ENCODE measurements around the gene SHB.

Gene SHB

GRCh38 chr9:38022203-38022895 is 46.7 kb downstream of the SHB start:
- no peak overlapping the region for H3K4me3 ChIP-seq
- no peak for TF ChIP-seq CTCF (IDR thresholded peaks at IDR 0.05)
- DNase-seq (ENCODE audit: low spot score) = no peak
- H3K27ac ChIP-seq = no peak overlapping the region

GRCh38 chr9:38020151-38021076 is 48.6 kb downstream of the SHB start:
- H3K4me3 ChIP-seq = no peak overlapping the region
- no peak for TF ChIP-seq CTCF (IDR thresholded peaks at IDR 0.05)
- peak overlapping the region; percentile 5 to 9 for H3K27ac ChIP-seq
- DNase-seq (ENCODE audit: low spot score) = no peak

- no peak for DNase-seq (ENCODE audit: low spot score)
- Histone ChIP-seq H3K27ac (no peak overlapping the region), H3K4me3 (no peak overlapping the region)
- no peak for TF ChIP-seq CTCF (IDR thresholded peaks at IDR 0.05)
Measured at GRCh38 chr9:38019731-38020130, 49.3 kb downstream of the SHB start.

- TF ChIP-seq CTCF (IDR thresholded peaks at IDR 0.05) = no peak
- H3K4me3 ChIP-seq = no peak overlapping the region
- no peak for DNase-seq (ENCODE audit: low spot score)
- H3K27ac ChIP-seq = peak overlapping the region; percentile 1 to 69
Measured at GRCh38 chr9:38018958-38019602, 49.9 kb downstream of the SHB start.

GRCh38 chr9:38018241-38018957 is 50.6 kb downstream of the SHB start:
- Histone ChIP-seq H3K4me3 (no peak overlapping the region), H3K27ac (peak overlapping the region; percentile 1 to 69)
- DNase-seq (ENCODE audit: low spot score) = no peak
- TF ChIP-seq CTCF (IDR thresholded peaks at IDR 0.05) = no peak

GRCh38 chr9:38017885-38018186 is 51.2 kb downstream of the SHB start:
- no peak overlapping the region for H3K4me3 ChIP-seq
- peak overlapping the region in 1 of 2 donors; percentile 63 for H3K27ac ChIP-seq

More at GRCh38 chr9:38017885-38018186, 51.2 kb downstream of the SHB start:
- TF ChIP-seq CTCF (IDR thresholded peaks at IDR 0.05) = no peak
- no peak for DNase-seq (ENCODE audit: low spot score)
